K562 (cell line): ENCODE results near the gene TENT4A. TPM values are rescaled to one million over a fixed set of nuclear protein-coding genes. Genes with fewer than 3 reads are reported as not detected.

Source experiments
- ATAC-seq: fragments of 200-7000 bp; cut with Tn5 transposase; 3 replicates; pipeline ENCODE4 v1.9.1; 2020; ENCODE audit warnings: moderate library complexity
- BruUV-seq: library from RNA; stranded (reverse); fragments of 400-500 nt; replicated peaks from 2 replicates; lab custom pipeline; 2021; lab: Mats Ljungman, UMichigan
- CTCF ChIA-PET: fragments of 300-600 bp; formaldehyde crosslinking; extraction: SDS; loops from one replicate; lab custom pipeline; 2021; ENCODE audit warnings: low intra/inter-chr PET ratio; lab: Yijun Ruan, JAX
- POLR2A ChIA-PET: fragments of 300-600, 350-650 bp; sonication (Branson Sonifier 250); formaldehyde crosslinking; extraction: SDS; loops from one replicate; lab custom pipeline; 2021; ENCODE audit warnings: antibody characterized with exemption, inconsistent platforms; lab: Yijun Ruan, JAX
- DNase-seq, 4 experiments: peaks; one replicate each; pipeline versions ENCODE4 v3.0.0 to v3.0.0-alpha.2; 2011 to 2018; ENCODE audit warnings: low spot score in 3 of 4, mixed read lengths in 3 of 4; ENCODE audit errors: extremely low read depth in 1 of 4
- FAIRE-seq: peaks from 2 replicates; lab custom pipeline; 2011; peaks lifted over from hg19 to GRCh38; lab: Jason Lieb, UNC
- H2AFZ ChIP-seq: 2 replicates; pipeline ENCODE4 v1.6.0; 2011; ENCODE audit warnings: low read depth, low read length, control low read depth, inconsistent platforms
- H3K27ac ChIP-seq: fragments of 200-600 bp; 3 replicates; pipeline ENCODE4 v1.8.0; 2011; ENCODE audit warnings: low read depth, mild to moderate bottlenecking, control low read depth, inconsistent platforms, low read length, moderate library complexity, mixed read lengths; ENCODE audit errors: extremely low read depth
- H3K27me3 ChIP-seq, 2 experiments: fragments of 300-600 bp in 1 of 2; 2 replicates in 1 of 2; 3 replicates in 1 of 2; pipeline versions ENCODE4 v1.6.0 to v1.8.0; 2011; ENCODE audit warnings: inconsistent platforms in 2 of 2, low read length in 2 of 2, mild to moderate bottlenecking in 1 of 2, mixed read lengths in 1 of 2, moderate library complexity in 1 of 2; ENCODE audit not compliant: control insufficient read depth in 2 of 2, insufficient read depth in 2 of 2
- H3K36me3 ChIP-seq: fragments of 300-600 bp; 3 replicates; pipeline ENCODE4 v1.8.0; 2011; ENCODE audit warnings: mild to moderate bottlenecking, low read length, inconsistent platforms; ENCODE audit not compliant: control insufficient read depth, insufficient read depth
- H3K4me1 ChIP-seq, 2 experiments: fragments of 200-600 bp in 1 of 2; replicated peaks in 1 of 2; 2 replicates in 1 of 2; 3 replicates in 1 of 2; pipeline versions ENCODE4 v1.5.1 to v1.8.0; 2011; ENCODE audit warnings: inconsistent platforms in 2 of 2, low read length in 2 of 2, mild to moderate bottlenecking in 1 of 2, mixed read lengths in 1 of 2, moderate library complexity in 1 of 2; ENCODE audit not compliant: control insufficient read depth in 2 of 2, insufficient read depth in 2 of 2
- H3K4me2 ChIP-seq: 2 replicates; pipeline ENCODE4 v1.6.1; 2011; ENCODE audit warnings: low read length, control low read depth, inconsistent platforms, mixed read lengths; ENCODE audit not compliant: insufficient read depth
- H3K4me3 ChIP-seq: fragments of 200-600 bp; sonication (generic), shearing (Covaris generic); 2 replicates; pipeline ENCODE4 v1.5.1; 2016; ENCODE audit warnings: control low read depth, inconsistent platforms
- H3K79me2 ChIP-seq: fragments of 200-600 bp; 3 replicates; pipeline ENCODE4 v1.8.0; 2011; ENCODE audit warnings: low read length, inconsistent platforms; ENCODE audit not compliant: control insufficient read depth, insufficient read depth
- H3K9ac ChIP-seq, 2 experiments: 2 replicates each; pipeline versions ENCODE4 v1.6.0 to v1.6.1; 2011; ENCODE audit warnings: low read depth in 2 of 2, low read length in 2 of 2, control low read depth in 1 of 2, inconsistent platforms in 1 of 2, mild to moderate bottlenecking in 1 of 2, mixed read lengths in 1 of 2; ENCODE audit not compliant: insufficient read depth in 1 of 2
- H3K9me1 ChIP-seq: one replicate; pipeline ENCODE4 v1.6.0; 2011; ENCODE audit warnings: inconsistent platforms, mild to moderate bottlenecking, low read length, moderate library complexity; ENCODE audit not compliant: control insufficient read depth, insufficient read depth
- H3K9me3 ChIP-seq: replicated peaks from 2 replicates; pipeline ENCODE4 v1.5.1; 2011; ENCODE audit warnings: low read depth, low read length, inconsistent platforms; ENCODE audit not compliant: control insufficient read depth, insufficient read depth
- H4K20me1 ChIP-seq: replicated peaks from 2 replicates; pipeline ENCODE4 v1.6.1; 2011; ENCODE audit warnings: low read length, inconsistent platforms, mixed read lengths; ENCODE audit not compliant: control insufficient read depth, insufficient read depth
- ARID3B ChIP-seq: fragments of 250-450 bp; sonication (Bioruptor Pico); IDR thresholded peaks from 2 replicates; pipeline ENCODE4 v1.4.0; 2020; ENCODE audit warnings: borderline replicate concordance
- BCOR ChIP-seq: fragments of 450-650 bp; IDR thresholded peaks from 2 replicates; pipeline ENCODE4 v1.6.1; 2016
- BRF1 ChIP-seq: IDR thresholded peaks from 3 replicates; pipeline ENCODE4 v1.6.1; 2011; ENCODE audit warnings: borderline replicate concordance, mild to moderate bottlenecking; ENCODE audit not compliant: insufficient read length; ENCODE audit errors: extremely low read depth
- CBX3 ChIP-seq, 2 experiments: IDR thresholded peaks; 1 replicate in 1 of 2; 2 replicates in 1 of 2; pipeline ENCODE4 v1.6.1; 2012; ENCODE audit warnings: inconsistent platforms in 2 of 2, low read length in 2 of 2, borderline replicate concordance in 1 of 2, control low read depth in 1 of 2
- CSDE1 ChIP-seq, 2 experiments: fragments of 450-650 bp; IDR thresholded peaks; 2 replicates each; pipeline ENCODE4 v1.6.1; 2016; ENCODE audit warnings: mild to moderate bottlenecking in 1 of 2
- HDAC1 ChIP-seq, 2 experiments: fragments of 450-650 bp; IDR thresholded peaks; 2 replicates each; pipeline ENCODE4 v1.6.1; 2016 to 2017; ENCODE audit warnings: inconsistent platforms in 1 of 2, mild to moderate bottlenecking in 1 of 2, moderate library complexity in 1 of 2
- HLTF ChIP-seq: fragments of 450-650 bp; IDR thresholded peaks from 2 replicates; pipeline ENCODE4 v1.6.1; 2016
- KLF1 ChIP-seq: fragments of 450-650 bp; IDR thresholded peaks from 2 replicates; pipeline ENCODE4 v1.6.1; 2016; ENCODE audit warnings: missing genetic modification characterization, missing compliant biosample characterization
- MED1 ChIP-seq: sonication (generic); formaldehyde crosslinking; IDR thresholded peaks from 2 replicates; pipeline ENCODE4 v1.8.1; 2023; ENCODE audit warnings: missing genetic modification reagents, borderline replicate concordance
- PCBP1 ChIP-seq: fragments of 200-400 bp; formaldehyde crosslinking; IDR thresholded peaks from 2 replicates; pipeline ENCODE4 v1.6.1; 2018; ENCODE audit warnings: mild to moderate bottlenecking, low read depth, low read length; ENCODE audit not compliant: poor library complexity, severe bottlenecking
- POU5F1 ChIP-seq: fragments of 150-350 bp; IDR thresholded peaks from 2 replicates; pipeline ENCODE4 v1.6.1; 2014; ENCODE audit warnings: borderline replicate concordance, low read length, low read depth, mild to moderate bottlenecking; ENCODE audit not compliant: partially characterized antibody
- RB1 ChIP-seq: fragments of 450-650 bp; IDR thresholded peaks from 2 replicates; pipeline ENCODE4 v1.6.1; 2017; ENCODE audit warnings: low read depth, mild to moderate bottlenecking
- RBBP5 ChIP-seq: fragments of 200-600 bp; sonication (generic); IDR thresholded peaks from 2 replicates; pipeline ENCODE4 v1.6.1; 2012; ENCODE audit warnings: borderline replicate concordance, mild to moderate bottlenecking, low read length, control low read depth, inconsistent platforms; ENCODE audit not compliant: insufficient read depth, poor library complexity, severe bottlenecking
- RBM25 ChIP-seq: fragments of 200-400 bp; formaldehyde crosslinking; IDR thresholded peaks from 2 replicates; pipeline ENCODE4 v1.6.1; 2018; ENCODE audit warnings: low read length, low read depth, moderate library complexity; ENCODE audit not compliant: severe bottlenecking
- RNF2 ChIP-seq: sonication (generic); IDR thresholded peaks from 2 replicates; pipeline ENCODE4 v1.6.1; 2016
- SMARCE1 ChIP-seq: fragments of 450-650 bp; IDR thresholded peaks from 2 replicates; pipeline ENCODE4 v1.7.1; 2016; ENCODE audit warnings: mild to moderate bottlenecking
- STAT5A ChIP-seq: IDR thresholded peaks from 2 replicates; pipeline ENCODE4 v1.6.1; 2012; ENCODE audit warnings: low read length, inconsistent platforms, borderline replicate concordance
- TBL1XR1 ChIP-seq, 2 experiments: IDR thresholded peaks; 2 replicates each; pipeline ENCODE4 v1.6.1; 2012; ENCODE audit warnings: improper control_type of control experiment in 2 of 2, low read length in 2 of 2, mild to moderate bottlenecking in 1 of 2
- TFE3 ChIP-seq: fragments of 450-650 bp; formaldehyde crosslinking; IDR thresholded peaks from 2 replicates; pipeline ENCODE4 v1.4.0; 2020; ENCODE audit warnings: mild to moderate bottlenecking, mixed read lengths
- ZNF76 ChIP-seq: fragments of 250-450 bp; sonication (Bioruptor Pico); IDR thresholded peaks from 2 replicates; pipeline ENCODE4 v1.4.0; 2020; ENCODE audit warnings: mild to moderate bottlenecking, moderate library complexity, borderline replicate concordance
- in situ Hi-C: fragments of 300-500 bp; cut with MboI; formaldehyde crosslinking; loops from 4 replicates; pipeline ENCODE4 v1.15.0; 2018; ENCODE audit warnings: inconsistent platforms, mixed read lengths
- intact Hi-C: fragments of 100-400 bp; cut with micrococcal nuclease; formaldehyde crosslinking; loops from 2 replicates; pipeline ENCODE4 v1.14.2; 2022
- polyA plus RNA-seq, 8 experiments: library from polyadenylated mRNA; depleted of rRNA in 4 of 8; stranded (reverse) in 5 of 8; unstranded in 3 of 8; fragments of >200 nt; fragmentation: Nextera tagmentation in 2 of 8; fragmentation: Illumina TruSeq in 1 of 8; extraction: Ambion mirVana in 2 of 8; extraction: Trizol in 1 of 8; gene quantifications; 2 replicates each; pipeline versions ENCODE4 v1.2.1 to v1.2.3, GENCODE V29; 2011 to 2014; ENCODE audit warnings: inconsistent platforms in 1 of 8, missing spikeins in 1 of 8
- total RNA-seq, 7 experiments: library from RNA; depleted of rRNA in 6 of 7; stranded (reverse); fragments of >200 nt in 6 of 7; fragmentation: Illumina TruSeq in 2 of 7; extraction: Trizol in 2 of 7; gene quantifications; 2 replicates each; pipeline versions ENCODE4 v1.2.1 to v1.2.3, GENCODE V29; 2011 to 2021; ENCODE audit warnings: low replicate concordance in 1 of 7

Gene TENT4A
- total and polyA plus RNA-seq, 9 of the 15 experiments (the other 6 are each of a cell fraction or from before 2014, with no cell fraction given): 1.3 to 27.3 (median 13.0) TPM

DNA sequence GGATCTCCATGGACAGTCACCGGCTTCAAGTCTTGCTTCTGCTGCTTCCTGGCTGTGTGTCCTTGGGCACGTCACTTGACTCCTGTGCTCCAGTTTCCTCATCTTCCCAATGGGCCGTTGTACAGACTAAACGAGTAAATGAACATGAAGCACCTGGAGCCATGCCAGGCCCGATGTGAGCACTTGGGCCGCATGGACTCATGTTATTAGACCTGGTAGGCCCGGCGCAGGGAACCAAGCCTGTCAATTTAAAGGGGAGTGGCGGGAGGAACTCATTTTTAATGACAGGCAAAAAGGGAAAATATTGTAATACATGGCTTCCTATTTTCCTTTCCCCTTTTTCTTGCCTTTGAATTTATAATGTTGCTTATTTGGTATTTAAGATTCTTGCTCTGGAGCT, 47.5 kb downstream of the TENT4A start (continued):
- no peak for TF ChIP-seq ARID3B (CRISPR knock-in tag)

DNA sequence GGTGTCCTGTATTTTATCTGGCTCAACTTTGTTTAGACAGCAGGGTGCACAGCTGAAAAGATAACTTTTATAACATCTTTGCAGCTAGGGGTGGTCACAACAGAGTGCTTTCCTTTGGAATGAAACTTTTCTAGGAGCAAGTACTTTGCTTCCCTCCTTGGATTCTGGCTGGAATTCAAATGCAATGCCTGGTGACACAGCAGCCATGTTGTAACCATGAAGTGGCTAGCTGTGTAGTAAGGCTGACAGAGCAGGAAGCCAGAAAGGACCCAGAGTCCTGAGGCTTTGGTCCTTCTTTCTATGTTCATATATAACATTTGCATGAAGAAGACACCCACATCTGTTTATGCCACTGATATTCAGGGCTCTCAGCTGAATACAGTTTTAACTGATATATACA, 48.1 kb downstream of the TENT4A start:
- BruUV-seq: no TSS peak
- ChIA-PET CTCF (no interaction called here), POLR2A (no interaction called here)
- no peak for ATAC-seq
- no peak for DNase-seq
- Histone ChIP-seq H2AFZ (no peak overlapping the region), H3K36me3 (peaks cover 20% of the 10 kb centered on the region; the same call in 1 of the 3 replicates), H3K27me3 (peaks cover 0 to 4% of the 10 kb centered on the region in 2 experiments; a peak in 1 of 5 replicates), H3K9ac (no peak overlapping the region), H3K9me1 (no peaks in the 10 kb centered on the region), H3K27ac (no peak overlapping the region), H3K9me3 (no peaks in the 10 kb centered on the region), H3K4me2 (no peak overlapping the region), H4K20me1 (0 out of 2 replicates have a peak, but pooled peaks cover 3% of the 10 kb centered on the region), H3K4me3 (no peak overlapping the region), H3K4me1 (peaks cover 0 to 8% of the 10 kb centered on the region in 2 experiments; a peak in 2 of 5 replicates), H3K79me2 (no peaks in the 10 kb centered on the region)
- intact Hi-C loops: no loop called here
- no peak for FAIRE-seq
- TF ChIP-seq SMARCE1 (no peak), STAT5A (no peak), CSDE1 (IDR thresholded peaks at IDR 0.05) (no peak), BCOR (peak; percentile 46; the same call in 1 of the 2 replicates), CBX3 (IDR thresholded peaks at IDR 0.05; ENCODE audit: borderline replicate concordance in 1 of 2, low read length in 2 of 2) (no peak), KLF1 (tag) (no peak), RB1 (no peak), RNF2 (no peak), BRF1 (no peak), ZNF76 (no peak), HDAC1 (IDR thresholded peaks at IDR 0.05) (no peak), HLTF (0 out of 2 replicates have a peak, but pooled peaks have one; percentile 16), POU5F1 (no peak), TBL1XR1 (IDR thresholded peaks at IDR 0.05; ENCODE audit: low read length in 2 of 2) (no peak), PCBP1 (no peak), RBBP5 (no peak), RBM25 (peak; percentile 96), MED1 (CRISPR knock-in tag) (no peak), TFE3 (CRISPR knock-in tag) (no peak)
- in situ Hi-C loops: no loop called here
